GM20000 (cell line): ENCODE measurements around the gene DUSP16.

Experiments
- DNase-seq: peaks from one replicate; pipeline ENCODE4 v3.0.0; 2012; ENCODE audit warnings: low spot score
- TF ChIP-seq, protein P1 (sequence below): IDR thresholded peaks from 2 replicates; pipeline ENCODE4 v1.5.1; 2012; ENCODE audit warnings: mild to moderate bottlenecking, control low read depth; ENCODE audit errors: extremely low read depth, missing control alignments

DUSP16 gene

DNA sequence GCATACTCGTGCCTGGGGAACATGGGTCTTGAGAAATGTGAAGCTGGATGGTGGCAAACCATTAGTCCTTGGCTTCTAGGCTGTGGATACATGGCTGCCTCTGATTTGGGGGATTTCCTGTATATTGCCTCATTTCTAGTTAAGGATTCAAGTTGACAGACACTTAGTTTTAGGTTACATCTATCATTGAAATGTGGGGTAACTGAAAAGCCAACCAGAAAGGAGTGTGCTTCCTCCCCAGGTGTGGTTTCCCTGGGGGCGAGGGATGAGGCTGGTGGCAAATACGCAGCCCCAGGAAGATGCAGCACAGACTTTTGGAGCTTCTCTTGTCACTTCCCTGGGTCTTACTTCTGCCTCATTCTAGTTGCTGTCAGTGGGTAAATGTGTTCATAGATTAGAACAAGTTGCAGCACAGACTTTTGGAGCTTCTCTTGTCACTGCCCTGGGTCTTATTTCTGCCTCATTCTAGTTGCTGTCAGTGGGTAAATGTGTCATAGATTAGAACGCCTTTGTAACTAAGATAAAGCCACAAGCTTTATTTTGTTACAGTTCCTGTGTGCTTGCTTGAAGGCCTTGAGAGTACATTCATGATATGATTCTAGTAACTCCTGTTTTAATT lies 120.7 kb downstream of the DUSP16 start:
- TF ChIP-seq, protein P1, sequence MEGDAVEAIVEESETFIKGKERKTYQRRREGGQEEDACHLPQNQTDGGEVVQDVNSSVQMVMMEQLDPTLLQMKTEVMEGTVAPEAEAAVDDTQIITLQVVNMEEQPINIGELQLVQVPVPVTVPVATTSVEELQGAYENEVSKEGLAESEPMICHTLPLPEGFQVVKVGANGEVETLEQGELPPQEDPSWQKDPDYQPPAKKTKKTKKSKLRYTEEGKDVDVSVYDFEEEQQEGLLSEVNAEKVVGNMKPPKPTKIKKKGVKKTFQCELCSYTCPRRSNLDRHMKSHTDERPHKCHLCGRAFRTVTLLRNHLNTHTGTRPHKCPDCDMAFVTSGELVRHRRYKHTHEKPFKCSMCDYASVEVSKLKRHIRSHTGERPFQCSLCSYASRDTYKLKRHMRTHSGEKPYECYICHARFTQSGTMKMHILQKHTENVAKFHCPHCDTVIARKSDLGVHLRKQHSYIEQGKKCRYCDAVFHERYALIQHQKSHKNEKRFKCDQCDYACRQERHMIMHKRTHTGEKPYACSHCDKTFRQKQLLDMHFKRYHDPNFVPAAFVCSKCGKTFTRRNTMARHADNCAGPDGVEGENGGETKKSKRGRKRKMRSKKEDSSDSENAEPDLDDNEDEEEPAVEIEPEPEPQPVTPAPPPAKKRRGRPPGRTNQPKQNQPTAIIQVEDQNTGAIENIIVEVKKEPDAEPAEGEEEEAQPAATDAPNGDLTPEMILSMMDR, result no peak
- DNase-seq, result peak; percentile 45

DNA sequence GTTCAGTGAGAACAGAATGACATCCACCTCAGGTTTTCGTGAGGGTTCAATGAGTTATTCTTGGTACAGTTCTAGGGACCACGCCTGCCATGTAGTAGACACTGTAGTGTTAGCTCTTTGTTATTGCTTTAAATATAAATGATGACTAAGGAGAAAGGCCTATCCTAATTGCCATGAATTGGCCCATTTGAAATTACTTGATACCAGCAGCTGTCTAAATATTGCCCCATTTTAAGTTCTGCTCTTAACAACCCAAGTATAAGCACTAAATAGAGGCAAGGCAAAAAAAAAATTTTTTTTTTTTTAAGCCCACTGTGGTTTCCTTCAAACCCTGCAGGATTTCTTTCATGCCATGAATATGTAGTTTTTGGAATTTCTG lies 121.2 kb downstream of the DUSP16 start:
- no peak for DNase-seq
- TF ChIP-seq, protein P1, result no peak

DNA sequence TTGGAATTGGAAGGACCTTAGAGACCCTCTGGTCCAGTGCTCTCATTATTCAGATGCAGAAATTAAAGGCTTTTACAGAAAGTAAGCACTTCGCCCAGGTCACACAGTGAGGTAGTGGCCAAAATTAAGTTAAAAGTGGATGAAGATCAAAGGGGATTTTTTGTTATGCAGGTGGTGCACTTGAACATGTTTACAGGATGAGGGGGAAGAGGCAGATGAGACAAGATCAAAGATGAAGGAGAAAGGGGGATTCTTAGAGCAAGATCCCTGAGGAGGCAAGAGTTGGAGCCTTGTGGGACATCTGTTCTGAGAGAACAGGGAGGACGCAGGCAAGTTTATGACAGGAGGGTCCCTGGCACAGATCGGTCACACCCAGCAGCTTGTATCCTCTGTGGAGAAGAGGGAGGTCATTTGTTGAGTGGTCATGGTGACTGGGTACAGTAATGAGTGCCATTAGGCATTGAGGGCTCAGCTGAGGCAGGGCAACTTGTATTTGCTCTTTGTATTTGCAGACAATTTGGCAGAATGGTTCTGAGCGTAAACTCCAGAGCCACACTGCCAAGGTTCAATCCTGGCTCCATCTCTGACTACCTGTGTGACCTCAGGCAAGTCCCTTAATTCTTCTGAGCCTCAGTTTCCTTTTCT lies 121.8 kb downstream of the DUSP16 start:
- TF ChIP-seq, protein P1, result no peak
- no peak for DNase-seq

DNA sequence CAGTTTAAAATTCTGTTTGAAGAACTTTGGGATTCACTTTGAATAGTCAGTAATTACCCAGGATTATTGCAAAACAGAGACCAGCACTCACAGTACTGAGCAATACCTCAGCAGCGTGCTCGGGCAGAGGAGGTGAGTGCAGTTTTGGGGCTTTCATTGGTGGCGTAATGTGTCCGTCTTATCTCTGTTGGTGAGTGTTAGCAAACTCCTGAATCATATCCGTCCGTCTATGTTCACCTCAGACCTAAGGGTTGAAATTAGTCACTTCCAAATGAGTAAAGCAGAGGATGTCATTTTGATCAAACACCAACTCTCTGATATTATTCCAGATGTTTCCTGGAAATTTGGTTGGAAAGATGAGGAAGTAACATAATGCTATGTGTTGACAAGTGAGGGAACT lies 123.0 kb downstream of the DUSP16 start:
- no peak for DNase-seq
- TF ChIP-seq, protein P1, result no peak

- TF ChIP-seq, protein P1, result no peak
- DNase-seq, result no peak
Measured at GRCh38 chr12:12436831-12437345, 125.8 kb downstream of the DUSP16 start.

- TF ChIP-seq, protein P1, result no peak
- no peak for DNase-seq
Measured at GRCh38 chr12:12433203-12433731, 129.4 kb downstream of the DUSP16 start.

DNA sequence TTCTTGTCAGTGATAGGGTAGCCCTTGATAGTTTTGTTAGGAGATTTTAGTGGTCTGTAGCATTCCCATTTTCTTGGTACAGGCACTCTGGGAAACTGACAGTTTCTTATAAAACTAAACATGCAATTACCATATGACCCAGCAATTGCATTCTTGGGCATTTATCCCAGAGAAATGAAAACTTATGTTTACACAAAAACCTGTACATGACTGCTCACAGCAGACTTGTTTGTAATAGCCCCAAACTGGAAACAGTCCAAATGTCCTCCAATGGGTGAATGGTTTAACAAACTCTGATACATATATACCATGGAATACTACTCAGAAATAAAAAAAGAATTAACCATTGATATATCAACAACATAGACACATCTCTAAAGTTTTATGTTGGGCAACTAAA lies 130.3 kb downstream of the DUSP16 start:
- TF ChIP-seq, protein P1, result no peak
- no peak for DNase-seq
